DND-41 (cell line): Measurements from ENCODE around the gene ITGB1.
A peak's percentile ranks its signal among the peaks of the same experiment; 100 is the strongest.

Experiments
- ATAC-seq: fragments of 200-7000 bp; cut with Tn5 transposase; 3 replicates; pipeline ENCODE4 v1.9.1; 2021; ENCODE audit warnings: low read depth; ENCODE audit not compliant: insufficient read depth
- DNase-seq: peaks from one replicate; pipeline ENCODE4 v3.0.0-alpha.2; 2020
- H2AFZ ChIP-seq: 2 replicates; pipeline ENCODE4 v1.6.0; 2012; ENCODE audit warnings: low read depth, low read length
- H3K27ac ChIP-seq: 2 replicates; pipeline ENCODE4 v1.5.1; 2012; ENCODE audit warnings: low read length, inconsistent platforms
- H3K27me3 ChIP-seq: fragments of 200-600 bp; sonication (generic); 2 replicates; pipeline ENCODE4 v1.6.0; 2012; ENCODE audit warnings: low read length, mild to moderate bottlenecking, inconsistent platforms; ENCODE audit not compliant: insufficient read depth, poor library complexity
- H3K36me3 ChIP-seq: 2 replicates; pipeline ENCODE4 v1.5.1; 2012; ENCODE audit warnings: low read length, inconsistent platforms; ENCODE audit not compliant: insufficient read depth
- H3K4me1 ChIP-seq: 2 replicates; pipeline ENCODE4 v1.5.1; 2012; ENCODE audit warnings: mild to moderate bottlenecking, low read length; ENCODE audit not compliant: insufficient read depth
- H3K4me2 ChIP-seq: 2 replicates; pipeline ENCODE4 v1.6.0; 2012; ENCODE audit warnings: mild to moderate bottlenecking, moderate library complexity, low read length, inconsistent platforms; ENCODE audit not compliant: insufficient read depth
- H3K4me3 ChIP-seq, 2 experiments: fragments of 200-600 bp in 1 of 2; shearing (Covaris generic) in 1 of 2; 2 replicates each; pipeline ENCODE4 v1.5.1; 2012 to 2016; ENCODE audit warnings: inconsistent platforms in 2 of 2, low read length in 2 of 2, mild to moderate bottlenecking in 2 of 2, low read depth in 1 of 2, moderate library complexity in 1 of 2
- H3K79me2 ChIP-seq: 2 replicates; pipeline ENCODE4 v1.6.0; 2012; ENCODE audit warnings: low read length, inconsistent platforms; ENCODE audit not compliant: insufficient read depth
- H3K9ac ChIP-seq: 2 replicates; pipeline ENCODE4 v1.6.0; 2012; ENCODE audit warnings: low read depth, mild to moderate bottlenecking, inconsistent platforms, low read length, moderate library complexity
- H3K9me3 ChIP-seq: 2 replicates; pipeline ENCODE4 v1.5.1; 2012; ENCODE audit warnings: low read length, moderate library complexity, mild to moderate bottlenecking, inconsistent platforms; ENCODE audit not compliant: insufficient read depth, severe bottlenecking
- H4K20me1 ChIP-seq: 2 replicates; pipeline ENCODE4 v1.6.0; 2012; ENCODE audit warnings: low read length; ENCODE audit not compliant: insufficient read depth
- EZH2 ChIP-seq: IDR thresholded peaks from 3 replicates; pipeline ENCODE4 v1.6.1; 2012; ENCODE audit warnings: borderline replicate concordance, low read depth, mild to moderate bottlenecking, moderate library complexity, low read length, inconsistent platforms; ENCODE audit not compliant: severe bottlenecking
- TF ChIP-seq, protein P1 (sequence below): IDR thresholded peaks from 2 replicates; pipeline ENCODE4 v1.5.1; 2012; ENCODE audit warnings: borderline replicate concordance, low read length, moderate library complexity, mild to moderate bottlenecking; ENCODE audit not compliant: poor library complexity, severe bottlenecking; ENCODE audit errors: extremely low read depth

ITGB1 gene

DNA sequence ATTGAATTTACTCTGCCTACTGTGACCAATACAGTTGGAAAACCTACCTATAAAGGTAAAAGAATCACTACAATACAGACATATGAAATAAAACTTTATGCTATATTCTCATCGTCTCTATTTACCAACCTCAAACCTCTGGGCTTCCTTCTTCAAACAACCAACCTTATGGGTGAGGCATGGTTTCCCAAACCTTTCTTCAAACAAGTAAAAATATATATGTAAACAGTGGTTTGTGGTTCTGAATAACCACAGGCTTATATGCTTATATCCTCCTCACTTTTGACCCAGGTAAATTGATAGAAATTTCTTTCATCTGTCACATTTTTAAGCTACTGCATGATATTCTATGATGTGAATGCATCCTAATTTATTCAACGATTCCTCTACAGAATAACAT lies 103.6 kb downstream of the ITGB1 start:
- DNase-seq (no peak), ATAC-seq (peak; percentile 68)
- Histone ChIP-seq H3K4me3 (no peak overlapping the region), H3K4me2 (no peak overlapping the region), H3K4me1 (no peaks in the 10 kb centered on the region), H4K20me1 (no peaks in the 10 kb centered on the region), H3K36me3 (no peaks in the 10 kb centered on the region), H3K9me3 (no peaks in the 10 kb centered on the region), H3K9ac (no peak overlapping the region), H3K27me3 (no peaks in the 10 kb centered on the region), H2AFZ (no peak overlapping the region), H3K79me2 (no peaks in the 10 kb centered on the region), H3K27ac (no peak overlapping the region)
- TF ChIP-seq, protein P1, sequence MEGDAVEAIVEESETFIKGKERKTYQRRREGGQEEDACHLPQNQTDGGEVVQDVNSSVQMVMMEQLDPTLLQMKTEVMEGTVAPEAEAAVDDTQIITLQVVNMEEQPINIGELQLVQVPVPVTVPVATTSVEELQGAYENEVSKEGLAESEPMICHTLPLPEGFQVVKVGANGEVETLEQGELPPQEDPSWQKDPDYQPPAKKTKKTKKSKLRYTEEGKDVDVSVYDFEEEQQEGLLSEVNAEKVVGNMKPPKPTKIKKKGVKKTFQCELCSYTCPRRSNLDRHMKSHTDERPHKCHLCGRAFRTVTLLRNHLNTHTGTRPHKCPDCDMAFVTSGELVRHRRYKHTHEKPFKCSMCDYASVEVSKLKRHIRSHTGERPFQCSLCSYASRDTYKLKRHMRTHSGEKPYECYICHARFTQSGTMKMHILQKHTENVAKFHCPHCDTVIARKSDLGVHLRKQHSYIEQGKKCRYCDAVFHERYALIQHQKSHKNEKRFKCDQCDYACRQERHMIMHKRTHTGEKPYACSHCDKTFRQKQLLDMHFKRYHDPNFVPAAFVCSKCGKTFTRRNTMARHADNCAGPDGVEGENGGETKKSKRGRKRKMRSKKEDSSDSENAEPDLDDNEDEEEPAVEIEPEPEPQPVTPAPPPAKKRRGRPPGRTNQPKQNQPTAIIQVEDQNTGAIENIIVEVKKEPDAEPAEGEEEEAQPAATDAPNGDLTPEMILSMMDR: no peak
- TF ChIP-seq EZH2: no peak

DNA sequence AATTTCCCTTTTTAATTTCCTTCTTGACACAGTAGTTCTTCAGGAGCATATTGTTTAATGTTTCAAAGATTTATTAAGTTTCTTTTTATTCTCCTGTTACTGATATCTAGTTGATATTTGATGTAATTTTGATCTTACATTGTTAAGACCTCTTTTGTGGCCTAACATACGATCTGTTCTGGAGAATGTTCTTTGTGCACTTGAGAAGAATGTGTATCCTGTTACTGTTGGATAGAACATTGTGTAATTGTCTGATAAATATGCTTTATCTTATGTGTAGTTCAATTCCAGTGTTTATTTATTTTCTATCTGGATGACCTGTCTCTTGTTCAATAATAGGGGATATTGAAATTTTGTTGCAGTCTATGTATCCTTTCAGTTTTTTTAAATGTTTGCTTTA lies 106.7 kb downstream of the ITGB1 start:
- Histone ChIP-seq H2AFZ (no peak overlapping the region), H4K20me1 (no peaks in the 10 kb centered on the region), H3K79me2 (no peaks in the 10 kb centered on the region), H3K4me2 (no peak overlapping the region), H3K36me3 (no peaks in the 10 kb centered on the region), H3K4me3 (no peak overlapping the region), H3K27ac (no peak overlapping the region), H3K4me1 (no peaks in the 10 kb centered on the region), H3K27me3 (no peaks in the 10 kb centered on the region), H3K9ac (no peak overlapping the region), H3K9me3 (no peaks in the 10 kb centered on the region)
- DNase-seq (no peak), ATAC-seq (no peak)
- TF ChIP-seq EZH2: no peak
- TF ChIP-seq, protein P1: no peak
